SK-N-SH (cell line): ENCODE results near the gene GJD3. TPM values are rescaled to one million over a fixed set of nuclear protein-coding genes. Genes with fewer than 3 reads are reported as not detected.

ENCODE experiments used
- CTCF ChIA-PET: fragments of 300-600, 350-600 bp; formaldehyde crosslinking; extraction: SDS; loops from one replicate; lab custom pipeline; 2021; lab: Yijun Ruan, JAX
- POLR2A ChIA-PET: fragments of 350-600 bp; sonication (Branson Sonifier 250); formaldehyde crosslinking; extraction: SDS; loops from one replicate; lab custom pipeline; 2020; ENCODE audit warnings: antibody characterized with exemption, inconsistent platforms; lab: Yijun Ruan, JAX
- DNase-seq: peaks from one replicate; pipeline ENCODE4 v3.0.0; 2012
- H2AFZ ChIP-seq: fragments of 200-600 bp; sonication (generic); 2 replicates; pipeline ENCODE4 v1.8.1; 2016; ENCODE audit warnings: antibody characterized with exemption, mild to moderate bottlenecking, low read depth
- H3F3A ChIP-seq: fragments of 200-600 bp; sonication (generic); replicated peaks from 2 replicates; pipeline ENCODE3; 2016; ENCODE audit warnings: antibody characterized with exemption, mild to moderate bottlenecking; ENCODE audit not compliant: insufficient read depth
- H3K27ac ChIP-seq, 2 experiments: fragments of 200-500 bp in 1 of 2; fragments of 200-600 bp in 1 of 2; sonication (Bioruptor generic) in 1 of 2; sonication (generic), shearing (Covaris generic) in 1 of 2; 2 replicates each; pipeline versions ENCODE4 v1.5.1 to v1.6.1; 2014 to 2016; ENCODE audit warnings: low read depth in 2 of 2, inconsistent platforms in 1 of 2, low read length in 1 of 2, mild to moderate bottlenecking in 1 of 2, mixed read lengths in 1 of 2
- H3K27me3 ChIP-seq: fragments of 200-600 bp; sonication (generic), shearing (Covaris generic); 2 replicates; pipeline ENCODE4 v1.6.1; 2016; ENCODE audit warnings: mixed run types; ENCODE audit not compliant: insufficient read depth
- H3K36me3 ChIP-seq, 2 experiments: fragments of 200-500 bp in 1 of 2; fragments of 200-600 bp in 1 of 2; sonication (Bioruptor generic) in 1 of 2; sonication (generic) in 1 of 2; replicated peaks in 1 of 2; 2 replicates each; pipeline versions ENCODE3 to v1.5.1; 2014 to 2016; ENCODE audit warnings: low read length in 1 of 2, mild to moderate bottlenecking in 1 of 2; ENCODE audit not compliant: insufficient read depth in 2 of 2, control insufficient read depth in 1 of 2
- H3K4me1 ChIP-seq, 2 experiments: fragments of 200-500 bp in 1 of 2; fragments of 200-600 bp in 1 of 2; sonication (Bioruptor generic) in 1 of 2; sonication (generic), shearing (Covaris generic) in 1 of 2; 2 replicates each; pipeline versions ENCODE4 v1.5.1 to v1.6.1; 2014 to 2016; ENCODE audit warnings: low read depth in 1 of 2, low read length in 1 of 2, mixed run types in 1 of 2; ENCODE audit not compliant: insufficient read depth in 2 of 2, control insufficient read depth in 1 of 2
- H3K4me2 ChIP-seq: fragments of 200-600 bp; sonication (generic), shearing (Covaris generic); 2 replicates; pipeline ENCODE4 v1.6.1; 2017; ENCODE audit warnings: mixed run types
- H3K4me3 ChIP-seq, 2 experiments: fragments of 200-500 bp in 1 of 2; fragments of 200-600 bp in 1 of 2; sonication (Bioruptor generic) in 1 of 2; sonication (generic), shearing (Covaris generic) in 1 of 2; 2 replicates each; pipeline versions ENCODE4 v1.5.1 to v1.8.1; 2014 to 2016; ENCODE audit warnings: low read depth in 2 of 2, inconsistent platforms in 1 of 2, low read length in 1 of 2, mild to moderate bottlenecking in 1 of 2, mixed read lengths in 1 of 2, moderate library complexity in 1 of 2
- H3K79me2 ChIP-seq: fragments of 200-600 bp; sonication (generic); 2 replicates; pipeline ENCODE4 v1.8.1; 2017; ENCODE audit warnings: mild to moderate bottlenecking; ENCODE audit not compliant: insufficient read depth
- H3K9ac ChIP-seq: fragments of 200-600 bp; sonication (generic); 2 replicates; pipeline ENCODE4 v1.6.1; 2017; ENCODE audit warnings: mixed run types
- H3K9me2 ChIP-seq: fragments of 200-600 bp; sonication (generic); 2 replicates; pipeline ENCODE4 v1.6.1; 2017; ENCODE audit warnings: mixed run types
- H3K9me3 ChIP-seq: fragments of 200-600 bp; sonication (generic); 2 replicates; pipeline ENCODE4 v1.6.1; 2017; ENCODE audit warnings: mixed run types, mild to moderate bottlenecking, moderate library complexity
- H4K20me1 ChIP-seq: fragments of 200-600 bp; sonication (generic); 2 replicates; pipeline ENCODE4 v1.6.1; 2017; ENCODE audit warnings: mild to moderate bottlenecking, mixed run types; ENCODE audit not compliant: insufficient read depth
- CHD2 ChIP-seq: fragments of 150-350 bp; IDR thresholded peaks from 2 replicates; pipeline ENCODE4 v1.6.1; 2018; ENCODE audit warnings: low read length; ENCODE audit not compliant: partially characterized antibody
- CTCF ChIP-seq: fragments of 200-600 bp; sonication (generic); IDR thresholded peaks from 2 replicates; pipeline ENCODE4 v1.6.1; 2017; ENCODE audit warnings: antibody characterized with exemption, mild to moderate bottlenecking, moderate library complexity
- ELF1 ChIP-seq: IDR thresholded peaks from 2 replicates; pipeline ENCODE4 v1.4.0; 2012
- EZH2phosphoT487 ChIP-seq: fragments of 200-600 bp; sonication (generic); IDR thresholded peaks from 2 replicates; pipeline ENCODE4 v1.6.1; 2017; ENCODE audit warnings: low read depth, mixed run types, mild to moderate bottlenecking, antibody characterized with exemption, moderate library complexity, borderline replicate concordance
- FOSL2 ChIP-seq: IDR thresholded peaks from 2 replicates; pipeline ENCODE4 v1.4.0; 2012; ENCODE audit warnings: low read depth, mild to moderate bottlenecking, moderate library complexity, borderline replicate concordance
- FOXM1 ChIP-seq: IDR thresholded peaks from 2 replicates; pipeline ENCODE4 v1.4.0; 2012; ENCODE audit warnings: low read depth, mild to moderate bottlenecking
- GABPA ChIP-seq: IDR thresholded peaks from 2 replicates; pipeline ENCODE4 v1.4.0; 2012; ENCODE audit warnings: low read depth, mild to moderate bottlenecking
- JUND ChIP-seq: IDR thresholded peaks from 2 replicates; pipeline ENCODE4 v1.4.0; 2012
- MEF2A ChIP-seq: IDR thresholded peaks from 2 replicates; pipeline ENCODE4 v1.4.0; 2012; ENCODE audit warnings: low read depth, borderline replicate concordance
- MXI1 ChIP-seq: IDR thresholded peaks from 2 replicates; pipeline ENCODE4 v1.6.1; 2012; ENCODE audit warnings: mild to moderate bottlenecking, low read depth, low read length, improper control_type of control experiment
- NFIC ChIP-seq: IDR thresholded peaks from 2 replicates; pipeline ENCODE4 v1.4.0; 2012; ENCODE audit warnings: borderline replicate concordance
- PBX3 ChIP-seq: IDR thresholded peaks from 2 replicates; pipeline ENCODE4; 2012
- REST ChIP-seq: IDR thresholded peaks from 2 replicates; pipeline ENCODE4 v1.6.1; 2012; ENCODE audit warnings: mild to moderate bottlenecking, low read depth, low read length, moderate library complexity
- SIN3A ChIP-seq: IDR thresholded peaks from 2 replicates; pipeline ENCODE4 v1.6.1; 2012; ENCODE audit warnings: low read depth, mild to moderate bottlenecking, low read length, moderate library complexity, borderline replicate concordance
- TAF1 ChIP-seq: IDR thresholded peaks from 2 replicates; pipeline ENCODE4 v1.6.1; 2012; ENCODE audit warnings: low read depth, mild to moderate bottlenecking, low read length, moderate library complexity, borderline replicate concordance
- TCF12 ChIP-seq: IDR thresholded peaks from 2 replicates; pipeline ENCODE4 v1.4.0; 2012
- TEAD4 ChIP-seq: IDR thresholded peaks from 2 replicates; pipeline ENCODE4 v1.4.0; 2012; ENCODE audit warnings: mild to moderate bottlenecking, borderline replicate concordance; ENCODE audit not compliant: insufficient read depth
- USF2 ChIP-seq: fragments of 150-350 bp; IDR thresholded peaks from 2 replicates; pipeline ENCODE4 v1.6.1; 2017; ENCODE audit warnings: antibody characterized with exemption, low read length, low read depth, borderline replicate concordance
- YY1 ChIP-seq: IDR thresholded peaks from 2 replicates; pipeline ENCODE4 v1.4.0; 2012; ENCODE audit warnings: low read depth, mild to moderate bottlenecking
- ZBTB33 ChIP-seq: IDR thresholded peaks from 2 replicates; pipeline ENCODE4 v1.4.0; 2012; ENCODE audit warnings: low read depth, borderline replicate concordance
- WGBS: methylation state at CpG from one replicate; pipeline ENCODE4 v1.1.6; 2017; ENCODE audit warnings: low lambda C conversion rate; 5-methylcytosine and 5-hydroxymethylcytosine counted together
- polyA plus RNA-seq, 3 experiments: library from polyadenylated mRNA; depleted of rRNA; stranded (reverse); fragments of >200 nt; gene quantifications; 2 replicates each; pipeline ENCODE4 v1.2.3, GENCODE V29; 2012

The GJD3 gene
- polyA plus RNA-seq, 1 of the 3 experiments (the other 2 are of a cell fraction): not detected

- H3F3A ChIP-seq: peaks cover 11% of the 10 kb centered on the region
- CTCF ChIA-PET: interaction anchor here (1.4 to 57.6 kb wide), 8 partner anchors 11 to 206 kb away, joined by 3 to 1706 read pairs (median 173); partner anchors contain the start of genes CCR7, CDC6, RARA and TOP2A
- peak overlapping the region; percentile 30 to 99; a peak in 3 of 4 replicates for H3K27ac ChIP-seq
- H3K9ac ChIP-seq: no peak overlapping the region
- 89% methylated on average over 26 of the region's 27 CpGs for WGBS
- H3K36me3 ChIP-seq: peaks cover 39 to 56% of the 10 kb centered on the region in 2 experiments
- H4K20me1 ChIP-seq: peaks cover 50% of the 10 kb centered on the region
- no peak for DNase-seq
- no peaks in the 10 kb centered on the region for H3K9me2 ChIP-seq
- no peaks in the 10 kb centered on the region for H3K27me3 ChIP-seq
- peaks cover 35% of the 10 kb centered on the region for H3K79me2 ChIP-seq
- H3K4me1 ChIP-seq: peaks cover 39 to 89% of the 10 kb centered on the region in 2 experiments
- TF ChIP-seq ELF1 (no peak), JUND (no peak), FOSL2 (no peak), NFIC (no peak), EZH2phosphoT487 (no peak), ZBTB33 (no peak), MEF2A (no peak), REST (no peak), MXI1 (no peak), YY1 (no peak), GABPA (no peak), SIN3A (no peak), TAF1 (no peak), FOXM1 (no peak), CHD2 (no peak), USF2 (no peak), CTCF (no peak), TCF12 (no peak), PBX3 (no peak), TEAD4 (no peak)
- TF ChIP-seq, all 33 proteins: peak for 0
- POLR2A ChIA-PET: interaction anchor here (0.6 to 4.7 kb wide), 12 partner anchors 10 to 296 kb away, joined by 3 to 24 read pairs (median 6); partner anchors contain the start of genes RARA and SMARCE1
- Histone ChIP-seq H3K4me2 (no peak overlapping the region), H2AFZ (no peak overlapping the region), H3K4me3 (no peak overlapping the region; a peak in 1 of 4 replicates), H3K9me3 (no peaks in the 10 kb centered on the region)
These were observed 12.9 kb downstream of the GJD3 start for GRCh38 chr17:40351359-40352236.
